HG03442 (cell line): ENCODE data around the gene DCTN3.
A peak's percentile ranks its signal among the peaks of the same experiment; 100 is the strongest.

Experiments used
- ATAC-seq: cut with Tn5 transposase; IDR thresholded peaks from one replicate; pipeline ENCODE4 v1.9.1; 2021; ENCODE audit warnings: mild to moderate bottlenecking, moderate library complexity; ENCODE audit not compliant: unreplicated experiment

The DCTN3 gene

GRCh38 chr9:34620061-34620994, at the start of gene DCTN3:
TSS of gene DCTN3 (minus strand) at chr9:34620495. CDS start at chr9:34620464, 31 bp downstream.
- peak; percentile 98 for ATAC-seq

- ATAC-seq: peak; percentile 57
Observed at GRCh38 chr9:34665381-34666250, 45.3 kb upstream of the DCTN3 start.

- peak; percentile 24 for ATAC-seq
Observed at GRCh38 chr9:34665067-34665380, 44.7 kb upstream of the DCTN3 start.

GRCh38 chr9:34664281-34665066, 44.2 kb upstream of the DCTN3 start:
- ATAC-seq: peak; percentile 38

- ATAC-seq: no peak
Observed at GRCh38 chr9:34663303-34663605, 43.0 kb upstream of the DCTN3 start.

GRCh38 chr9:34662526-34663302, 42.4 kb upstream of the DCTN3 start, which contains the start of gene CCL27:
TSS of gene CCL27 (minus strand) at chr9:34662657. CDS start at chr9:34662633, 24 bp downstream.
- no peak for ATAC-seq

- ATAC-seq: no peak
Observed at GRCh38 chr9:34659592-34660253, 39.4 kb upstream of the DCTN3 start.

- no peak for ATAC-seq
Observed at GRCh38 chr9:34658461-34658860, 38.2 kb upstream of the DCTN3 start.

GRCh38 chr9:34656992-34657391, 36.7 kb upstream of the DCTN3 start:
- no peak for ATAC-seq

GRCh38 chr9:34655394-34655793, 35.1 kb upstream of the DCTN3 start:
- ATAC-seq: no peak

GRCh38 chr9:34654323-34655051, 34.2 kb upstream of the DCTN3 start:
- ATAC-seq: no peak

GRCh38 chr9:34653151-34654072, 33.1 kb upstream of the DCTN3 start:
- no peak for ATAC-seq

- no peak for ATAC-seq
Observed at GRCh38 chr9:34652602-34653000, 32.3 kb upstream of the DCTN3 start.

- no peak for ATAC-seq
Observed at GRCh38 chr9:34651876-34652601, 31.7 kb upstream of the DCTN3 start, which contains the start of gene IL11RA. TSS of gene IL11RA (plus strand) at chr9:34652185. CDS start at chr9:34655218, 3,033 bp downstream.

- no peak for ATAC-seq
Observed at GRCh38 chr9:34651321-34651720, 31.0 kb upstream of the DCTN3 start.

- no peak for ATAC-seq
Observed at GRCh38 chr9:34650816-34651215, 30.5 kb upstream of the DCTN3 start.

GRCh38 chr9:34648673-34649072, 28.4 kb upstream of the DCTN3 start:
- no peak for ATAC-seq
